B cell (primary cell): ENCODE results near the gene MAML2. TPM values are rescaled to one million over a fixed set of nuclear protein-coding genes. Genes with fewer than 3 reads are reported as not detected.

ENCODE experiments used
- ATAC-seq: fragments of 200-7000 bp; cut with Tn5 transposase; one replicate; pipeline ENCODE4 v1.10.0; 2021; ENCODE audit warnings: low read depth, mild to moderate bottlenecking, moderate number of reproducible peaks, moderate library complexity
- CTCF ChIA-PET: fragments of 350-600 bp; sonication (Branson Sonifier 250); formaldehyde crosslinking; loops from one replicate; lab custom pipeline; 2021; ENCODE audit warnings: antibody characterized with exemption, inconsistent platforms; lab: Charles Lee
- POLR2A ChIA-PET: fragments of 350-600 bp; sonication (Branson Sonifier 250); formaldehyde crosslinking; loops from one replicate; lab custom pipeline; 2021; ENCODE audit warnings: antibody characterized with exemption; lab: Charles Lee
- DNase-seq: peaks from one replicate; pipeline ENCODE4 v3.0.0; 2013
- H2AFZ ChIP-seq: 2 replicates; pipeline ENCODE4 v1.6.1; 2012; ENCODE audit warnings: mild to moderate bottlenecking, low read depth, low read length; ENCODE audit not compliant: insufficient read depth, poor library complexity, severe bottlenecking
- H3K27ac ChIP-seq, 2 donors: 1 replicate in 1 of 2; 2 replicates in 1 of 2; pipeline ENCODE4 v1.5.1; 2012 to 2013; ENCODE audit warnings: low read length in 2 of 2, mild to moderate bottlenecking in 2 of 2, moderate library complexity in 1 of 2
- H3K27me3 ChIP-seq, 4 experiments: fragments of 200-600 bp in 1 of 4; sonication (generic) in 1 of 4; replicated peaks in 1 of 4; 1 replicate in 2 of 4; 2 replicates in 2 of 4; pipeline versions ENCODE4 v1.6.1 to v1.7.0; 2013 to 2016; ENCODE audit warnings: low read length in 3 of 4, mild to moderate bottlenecking in 2 of 4, mixed read lengths in 1 of 4, moderate library complexity in 1 of 4; ENCODE audit not compliant: insufficient read depth in 4 of 4, control insufficient read depth in 3 of 4; ENCODE audit errors: control extremely low read depth in 1 of 4
- H3K36me3 ChIP-seq, 2 experiments: replicated peaks in 1 of 2; 1 replicate in 1 of 2; 2 replicates in 1 of 2; pipeline versions ENCODE4 v1.6.1 to v1.7.1; 2013; ENCODE audit warnings: low read length in 1 of 2; ENCODE audit not compliant: insufficient read depth in 2 of 2, control insufficient read depth in 1 of 2; ENCODE audit errors: control extremely low read depth in 1 of 2, extremely low read depth in 1 of 2
- H3K4me1 ChIP-seq, 2 donors: fragments of 200-600 bp in 1 of 2; sonication (generic) in 1 of 2; 1 replicate in 1 of 2; 2 replicates in 1 of 2; pipeline versions ENCODE4 v1.5.1 to v1.6.1; 2013 to 2017; ENCODE audit warnings: low read length in 2 of 2; ENCODE audit not compliant: control insufficient read depth in 2 of 2, insufficient read depth in 2 of 2
- H3K4me2 ChIP-seq: replicated peaks from 2 replicates; pipeline ENCODE3; 2012; ENCODE audit warnings: mild to moderate bottlenecking, low read depth, low read length; ENCODE audit not compliant: poor library complexity, severe bottlenecking
- H3K4me3 ChIP-seq, 5 experiments: fragments of 200-600 bp in 1 of 5; sonication (generic) in 1 of 5; 1 replicate in 3 of 5; 2 replicates in 2 of 5; pipeline versions ENCODE4 v1.5.1 to v1.7.0; 2011 to 2016; ENCODE audit warnings: low read length in 4 of 5, mild to moderate bottlenecking in 4 of 5, low read depth in 2 of 5, control low read depth in 1 of 5, moderate library complexity in 1 of 5; ENCODE audit not compliant: insufficient read depth in 1 of 5; ENCODE audit errors: control extremely low read depth in 1 of 5, extremely low read depth in 1 of 5
- H3K79me2 ChIP-seq: fragments of 200-600 bp; sonication (generic); one replicate; pipeline ENCODE4 v1.6.0; 2016; ENCODE audit warnings: low read length; ENCODE audit not compliant: control insufficient read depth, insufficient read depth
- H3K9ac ChIP-seq: fragments of 200-600 bp; sonication (generic); 2 replicates; pipeline ENCODE4 v1.6.1; 2017; ENCODE audit warnings: mild to moderate bottlenecking, low read length, moderate library complexity
- H3K9me3 ChIP-seq, 3 donors: one replicate each; pipeline versions ENCODE4 v1.6.1 to v1.7.1; 2013; ENCODE audit warnings: low read length in 2 of 3; ENCODE audit not compliant: control insufficient read depth in 2 of 3, insufficient read depth in 1 of 3; ENCODE audit errors: control extremely low read depth in 1 of 3
- H4K20me1 ChIP-seq: 2 replicates; pipeline ENCODE4 v1.6.0; 2012; ENCODE audit warnings: mild to moderate bottlenecking, low read length; ENCODE audit not compliant: insufficient read depth, control insufficient read depth, poor library complexity, severe bottlenecking
- H3K27ac Mint-ChIP-seq: one replicate; pipeline ENCODE4 v1.8.0; 2021; ENCODE audit warnings: mixed read lengths
- H3K27me3 Mint-ChIP-seq: one replicate; pipeline ENCODE4 v1.8.0; 2021; ENCODE audit warnings: mixed read lengths
- H3K4me1 Mint-ChIP-seq: one replicate; pipeline ENCODE4 v1.8.0; 2021; ENCODE audit warnings: mixed read lengths
- H3K4me3 Mint-ChIP-seq: one replicate; pipeline ENCODE4 v1.8.0; 2021; ENCODE audit warnings: mixed read lengths
- H3K9me3 Mint-ChIP-seq: one replicate; pipeline ENCODE4 v1.8.0; 2022; ENCODE audit warnings: mixed read lengths; ENCODE audit not compliant: insufficient read depth
- EZH2 ChIP-seq: IDR thresholded peaks from 2 replicates; pipeline ENCODE4 v1.6.1; 2012; ENCODE audit warnings: borderline replicate concordance, low read depth, mild to moderate bottlenecking, moderate library complexity, low read length; ENCODE audit not compliant: insufficient read depth, poor library complexity, severe bottlenecking
- WGBS: methylation state at CpG from one replicate; pipeline ENCODE4 v1.1.5; 2013; ENCODE audit warnings: missing lambda C conversion rate; ENCODE audit not compliant: insufficient coverage; 5-methylcytosine and 5-hydroxymethylcytosine counted together
- intact Hi-C: fragments of 100-400 bp; cut with micrococcal nuclease; formaldehyde crosslinking; loops from one replicate; pipeline ENCODE4 v1.10.0; 2022
- polyA plus RNA-seq: library from polyadenylated mRNA; depleted of rRNA; stranded (reverse); fragments of >200 nt; gene quantifications from 2 replicates; pipeline ENCODE4 v1.2.3, GENCODE V29; 2012
- total RNA-seq, 2 donors: library from RNA; stranded (reverse); fragments of 120-200 nt in 1 of 2; gene quantifications; 1 replicate in 1 of 2; 2 replicates in 1 of 2; pipeline versions ENCODE4 v1.2.3 to v1.2.4, GENCODE V29; 2013 to 2022
- TF ChIP-seq, protein P1 (sequence below): fragments of 200-600 bp; IDR thresholded peaks from one replicate; pipeline ENCODE4 v1.8.0; 2022; ENCODE audit warnings: antibody characterized with exemption, mild to moderate bottlenecking

The MAML2 gene
- total and polyA plus RNA-seq, 2 donors (not counting 1 experiment from before 2014, with no cell fraction given) = 10.7 to 26.4 TPM

DNA sequence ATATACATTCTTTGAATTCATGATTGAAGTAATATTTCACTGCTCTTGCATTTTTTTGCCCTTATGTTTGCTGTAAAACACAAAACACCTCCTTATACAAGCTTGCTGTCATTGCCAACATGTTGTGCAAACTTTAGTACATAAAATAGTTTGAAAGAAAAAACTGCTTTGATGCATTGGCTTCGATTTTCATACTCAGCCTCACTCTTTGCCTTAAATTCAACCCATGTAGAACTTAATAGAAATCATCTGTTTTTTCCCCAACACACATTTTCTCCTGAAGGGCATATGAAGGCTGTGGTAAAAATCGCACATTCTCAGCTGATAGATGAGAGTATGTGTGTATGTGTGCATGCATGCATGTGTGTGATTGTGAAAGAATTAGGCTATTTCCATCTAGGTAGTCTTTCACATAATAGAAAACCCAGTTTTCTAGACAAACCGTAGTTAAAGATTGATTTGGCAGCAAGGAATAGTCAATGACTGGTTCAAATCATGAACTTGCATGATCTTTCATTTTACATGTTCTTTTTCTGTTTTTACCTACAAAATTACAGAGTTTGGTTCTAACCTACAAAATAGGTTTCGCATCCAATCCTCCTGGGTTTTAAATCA, 346.3 kb downstream of the MAML2 start:
- Mint-ChIP-seq H3K9me3 (no peaks in the 10 kb centered on the region), H3K4me1 (no peaks in the 10 kb centered on the region), H3K4me3 (no peak overlapping the region), H3K27me3 (no peaks in the 10 kb centered on the region), H3K27ac (no peak overlapping the region)
- POLR2A ChIA-PET = no interaction called here
- H4K20me1 ChIP-seq = no peaks in the 10 kb centered on the region
- H3K27ac ChIP-seq = no peak overlapping the region
- peaks cover 0 to 5% of the 10 kb centered on the region in 2 experiments for H3K36me3 ChIP-seq
- no peak overlapping the region for H3K4me2 ChIP-seq
- no peaks in the 10 kb centered on the region for H3K9me3 ChIP-seq
- ATAC-seq (no peak), DNase-seq (no peak)
- CTCF ChIA-PET = no interaction called here
- intact Hi-C loops = no loop called here
- no CpG with 5 or more reads among the region's 4 CpGs for WGBS
- no peaks in the 10 kb centered on the region for H3K4me1 ChIP-seq
- H3K27me3 ChIP-seq = no peaks in the 10 kb centered on the region
- TF ChIP-seq, protein P1, sequence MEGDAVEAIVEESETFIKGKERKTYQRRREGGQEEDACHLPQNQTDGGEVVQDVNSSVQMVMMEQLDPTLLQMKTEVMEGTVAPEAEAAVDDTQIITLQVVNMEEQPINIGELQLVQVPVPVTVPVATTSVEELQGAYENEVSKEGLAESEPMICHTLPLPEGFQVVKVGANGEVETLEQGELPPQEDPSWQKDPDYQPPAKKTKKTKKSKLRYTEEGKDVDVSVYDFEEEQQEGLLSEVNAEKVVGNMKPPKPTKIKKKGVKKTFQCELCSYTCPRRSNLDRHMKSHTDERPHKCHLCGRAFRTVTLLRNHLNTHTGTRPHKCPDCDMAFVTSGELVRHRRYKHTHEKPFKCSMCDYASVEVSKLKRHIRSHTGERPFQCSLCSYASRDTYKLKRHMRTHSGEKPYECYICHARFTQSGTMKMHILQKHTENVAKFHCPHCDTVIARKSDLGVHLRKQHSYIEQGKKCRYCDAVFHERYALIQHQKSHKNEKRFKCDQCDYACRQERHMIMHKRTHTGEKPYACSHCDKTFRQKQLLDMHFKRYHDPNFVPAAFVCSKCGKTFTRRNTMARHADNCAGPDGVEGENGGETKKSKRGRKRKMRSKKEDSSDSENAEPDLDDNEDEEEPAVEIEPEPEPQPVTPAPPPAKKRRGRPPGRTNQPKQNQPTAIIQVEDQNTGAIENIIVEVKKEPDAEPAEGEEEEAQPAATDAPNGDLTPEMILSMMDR = no peak
- TF ChIP-seq EZH2 = no peak
- no peak overlapping the region for H3K9ac ChIP-seq
- H2AFZ ChIP-seq = no peak overlapping the region
- H3K79me2 ChIP-seq = peaks cover 5% of the 10 kb centered on the region
- no peak overlapping the region for H3K4me3 ChIP-seq

DNA sequence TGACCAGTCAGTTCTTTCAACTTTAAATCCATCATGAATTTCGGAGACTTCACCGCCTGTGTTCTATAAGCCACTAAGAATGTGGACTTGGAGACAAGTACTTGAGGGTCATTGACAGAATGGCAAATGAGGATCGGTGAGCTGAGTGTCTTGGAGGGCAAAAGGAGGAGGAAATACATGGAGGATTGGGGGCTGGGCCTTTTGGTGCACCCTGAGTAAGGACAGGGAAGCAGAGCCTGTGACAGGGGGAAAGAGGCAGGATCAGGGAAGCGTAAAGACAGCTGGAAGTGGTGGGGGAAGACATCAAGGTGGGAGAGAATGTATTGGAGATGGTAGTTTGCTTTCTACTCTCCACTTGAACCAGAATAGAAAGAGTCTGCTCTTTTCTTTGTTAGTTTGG, 348.7 kb downstream of the MAML2 start:
- H4K20me1 ChIP-seq = no peaks in the 10 kb centered on the region
- H3K27me3 ChIP-seq = no peaks in the 10 kb centered on the region
- H3K4me1 Mint-ChIP-seq = no peaks in the 10 kb centered on the region
- H3K4me3 ChIP-seq = no peak overlapping the region
- H3K27ac ChIP-seq = no peak overlapping the region
- peaks cover 5% of the 10 kb centered on the region for H3K79me2 ChIP-seq
- H3K4me1 ChIP-seq = no peaks in the 10 kb centered on the region
- no peak overlapping the region for H3K4me2 ChIP-seq
- TF ChIP-seq, protein P1 = no peak
- TF ChIP-seq EZH2 = no peak
- H3K27ac Mint-ChIP-seq = no peak overlapping the region
- ATAC-seq (no peak), DNase-seq (no peak)
- H2AFZ ChIP-seq = no peak overlapping the region
- no peaks in the 10 kb centered on the region for H3K27me3 Mint-ChIP-seq
- H3K36me3 ChIP-seq = peaks cover 0 to 28% of the 10 kb centered on the region in 2 experiments
- H3K9me3 ChIP-seq = no peaks in the 10 kb centered on the region
- intact Hi-C loops = no loop called here
- POLR2A ChIA-PET = no interaction called here
- no peak overlapping the region for H3K4me3 Mint-ChIP-seq
- 21% methylated on average over 1 of the region's 4 CpGs for WGBS
- CTCF ChIA-PET = no interaction called here
- H3K9me3 Mint-ChIP-seq = no peaks in the 10 kb centered on the region
- no peak overlapping the region for H3K9ac ChIP-seq
